Activated naive CD4-positive, alpha-beta T cell treated with anti-CD3 and anti-CD28 coated beads, Interleukin-2, amount 50 U/mL, for 16 hours (primary cell): Measurements from ENCODE around the gene ABCA5.
A peak's percentile ranks its signal among the peaks of the same experiment; 100 is the strongest.

Experiments
- DNase-seq: peaks from one replicate; pipeline ENCODE4 v3.0.0-alpha.2; 2020

The ABCA5 gene, protein sequence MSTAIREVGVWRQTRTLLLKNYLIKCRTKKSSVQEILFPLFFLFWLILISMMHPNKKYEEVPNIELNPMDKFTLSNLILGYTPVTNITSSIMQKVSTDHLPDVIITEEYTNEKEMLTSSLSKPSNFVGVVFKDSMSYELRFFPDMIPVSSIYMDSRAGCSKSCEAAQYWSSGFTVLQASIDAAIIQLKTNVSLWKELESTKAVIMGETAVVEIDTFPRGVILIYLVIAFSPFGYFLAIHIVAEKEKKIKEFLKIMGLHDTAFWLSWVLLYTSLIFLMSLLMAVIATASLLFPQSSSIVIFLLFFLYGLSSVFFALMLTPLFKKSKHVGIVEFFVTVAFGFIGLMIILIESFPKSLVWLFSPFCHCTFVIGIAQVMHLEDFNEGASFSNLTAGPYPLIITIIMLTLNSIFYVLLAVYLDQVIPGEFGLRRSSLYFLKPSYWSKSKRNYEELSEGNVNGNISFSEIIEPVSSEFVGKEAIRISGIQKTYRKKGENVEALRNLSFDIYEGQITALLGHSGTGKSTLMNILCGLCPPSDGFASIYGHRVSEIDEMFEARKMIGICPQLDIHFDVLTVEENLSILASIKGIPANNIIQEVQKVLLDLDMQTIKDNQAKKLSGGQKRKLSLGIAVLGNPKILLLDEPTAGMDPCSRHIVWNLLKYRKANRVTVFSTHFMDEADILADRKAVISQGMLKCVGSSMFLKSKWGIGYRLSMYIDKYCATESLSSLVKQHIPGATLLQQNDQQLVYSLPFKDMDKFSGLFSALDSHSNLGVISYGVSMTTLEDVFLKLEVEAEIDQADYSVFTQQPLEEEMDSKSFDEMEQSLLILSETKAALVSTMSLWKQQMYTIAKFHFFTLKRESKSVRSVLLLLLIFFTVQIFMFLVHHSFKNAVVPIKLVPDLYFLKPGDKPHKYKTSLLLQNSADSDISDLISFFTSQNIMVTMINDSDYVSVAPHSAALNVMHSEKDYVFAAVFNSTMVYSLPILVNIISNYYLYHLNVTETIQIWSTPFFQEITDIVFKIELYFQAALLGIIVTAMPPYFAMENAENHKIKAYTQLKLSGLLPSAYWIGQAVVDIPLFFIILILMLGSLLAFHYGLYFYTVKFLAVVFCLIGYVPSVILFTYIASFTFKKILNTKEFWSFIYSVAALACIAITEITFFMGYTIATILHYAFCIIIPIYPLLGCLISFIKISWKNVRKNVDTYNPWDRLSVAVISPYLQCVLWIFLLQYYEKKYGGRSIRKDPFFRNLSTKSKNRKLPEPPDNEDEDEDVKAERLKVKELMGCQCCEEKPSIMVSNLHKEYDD (N-terminal part only)

DNA sequence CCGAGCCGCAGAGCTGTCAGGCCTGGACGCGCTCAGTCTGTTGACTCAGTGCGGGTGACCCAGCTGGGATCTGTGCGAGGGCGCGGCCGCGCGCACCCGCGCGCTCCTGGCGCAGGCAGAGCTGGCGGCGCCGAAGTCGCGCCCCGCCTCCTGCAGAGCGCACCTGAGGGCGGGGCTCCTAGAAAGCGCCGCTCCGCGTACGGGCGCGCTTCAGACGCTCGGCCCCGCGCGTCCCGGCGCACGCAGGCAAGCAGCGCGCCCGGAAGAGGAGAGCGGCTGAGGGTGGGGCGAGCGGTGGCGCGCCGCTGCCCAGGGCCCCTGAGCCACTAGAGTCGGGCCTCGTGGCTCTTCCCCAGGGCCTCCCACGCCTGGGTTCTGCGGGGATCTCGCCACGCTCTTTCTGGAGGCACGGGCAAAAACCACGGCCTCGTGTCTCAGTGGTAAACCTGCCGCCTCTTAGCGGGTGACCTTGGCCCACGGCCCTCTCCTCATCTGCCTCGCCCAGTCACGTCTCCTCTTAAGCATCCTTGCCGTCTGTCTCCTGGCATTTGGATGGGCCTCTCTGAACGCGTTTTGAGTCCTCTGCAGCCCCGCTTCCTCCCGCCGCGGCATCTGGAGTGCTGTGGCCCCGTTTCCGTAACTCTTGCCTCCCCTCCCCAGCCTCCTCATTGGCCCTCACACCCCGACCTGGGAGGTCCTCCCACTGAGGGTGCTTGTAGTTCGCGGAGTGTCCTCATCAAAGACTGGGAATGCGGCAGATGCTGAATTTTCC lies at the start of gene ABCA5:
TSS of gene ABCA5 (minus strand) at position 74 of the 772 bp plus-strand sequence. CDS start 12,718 bp downstream, outside the sequence.
- peak; percentile 89 for DNase-seq

DNA sequence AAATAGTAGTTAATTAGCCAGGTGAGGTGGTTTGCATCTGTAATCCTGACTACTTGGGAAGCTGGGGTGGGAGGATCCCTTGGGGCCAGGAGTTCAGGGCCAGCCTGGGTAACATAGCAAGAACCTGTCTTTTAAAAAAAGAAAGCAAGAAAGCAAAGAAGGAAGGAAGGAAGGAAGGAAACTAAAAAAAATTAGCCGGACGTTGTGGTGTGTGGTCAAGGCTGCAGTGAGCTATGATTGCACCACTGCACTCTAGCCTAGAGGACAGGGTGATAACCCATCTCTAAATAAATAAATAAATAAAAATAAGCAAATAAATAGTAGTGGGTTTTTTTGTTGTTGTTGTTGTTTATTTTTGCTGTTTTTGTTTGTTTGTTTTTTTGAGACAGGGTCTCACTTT lies 48.3 kb upstream of the ABCA5 start:
- no peak for DNase-seq

DNA sequence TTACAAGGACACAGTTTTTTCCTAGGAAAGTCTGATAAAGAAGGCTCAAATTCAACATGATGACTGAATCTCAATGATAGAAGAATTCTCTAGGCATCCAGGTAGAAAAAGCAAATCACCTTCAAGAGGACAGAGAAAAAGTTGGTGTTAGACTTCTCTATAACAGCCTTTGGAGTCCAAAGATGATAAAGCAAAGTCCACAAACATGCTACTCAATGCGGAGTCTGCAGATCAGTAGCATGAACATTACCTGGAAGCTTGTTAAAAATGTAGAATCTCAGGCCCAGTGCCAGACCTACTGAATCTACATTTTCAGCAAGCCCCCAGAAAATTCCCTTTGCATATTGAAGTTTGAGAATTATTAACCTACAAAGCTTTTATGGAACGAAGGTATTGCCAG lies 46.1 kb upstream of the ABCA5 start:
- DNase-seq: no peak

DNA sequence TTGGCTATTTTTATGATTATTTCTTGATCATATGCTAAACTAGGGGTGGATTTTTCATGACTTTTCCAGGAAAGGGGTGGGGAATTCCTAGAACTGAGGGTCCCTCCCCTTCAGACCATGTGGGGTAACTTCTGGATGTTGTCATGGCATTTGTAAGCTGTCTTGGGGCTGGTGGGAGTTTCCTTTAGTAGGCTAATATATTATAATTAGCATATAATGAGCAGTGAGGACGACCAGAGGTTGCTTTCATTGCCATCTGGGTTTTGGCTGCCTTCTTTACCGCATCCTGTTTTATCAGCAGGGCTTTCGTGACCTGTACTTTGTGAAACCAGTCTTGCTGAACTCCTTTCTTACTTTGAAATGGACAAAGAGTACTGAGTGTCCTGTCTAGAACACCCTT lies 40.4 kb upstream of the ABCA5 start:
- DNase-seq: no peak

DNA sequence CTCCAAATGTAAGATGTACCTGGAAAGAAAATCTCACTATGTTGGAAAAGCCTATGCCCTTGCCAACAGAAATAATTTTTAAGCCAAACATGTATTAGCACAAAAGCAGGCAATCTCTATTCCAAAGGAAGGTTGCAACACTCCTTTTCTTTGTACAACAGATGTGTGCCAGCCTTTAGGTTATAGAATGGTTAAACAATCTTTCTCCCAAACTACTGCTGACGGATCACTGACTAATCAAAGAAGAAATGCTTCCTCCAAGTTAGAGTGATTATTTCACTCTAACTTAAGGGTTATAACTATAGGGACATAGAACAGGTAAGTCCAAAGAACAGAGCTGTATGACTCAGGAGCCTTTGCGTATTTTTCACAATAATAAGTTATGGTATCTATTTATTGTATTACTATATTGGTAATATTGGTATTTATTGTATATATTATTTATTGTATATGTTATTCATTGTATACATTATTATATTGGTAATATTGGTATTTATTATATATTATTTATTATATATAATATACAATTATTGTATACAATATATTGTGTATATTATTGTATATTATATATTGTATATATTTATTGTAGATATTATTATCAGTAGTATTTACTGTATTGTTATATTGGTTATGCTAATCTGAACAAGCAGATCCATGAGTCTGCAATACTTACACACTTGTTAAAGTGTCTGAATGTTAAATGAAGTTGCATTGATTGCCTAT lies 36.7 kb upstream of the ABCA5 start:
- DNase-seq: no peak

DNA sequence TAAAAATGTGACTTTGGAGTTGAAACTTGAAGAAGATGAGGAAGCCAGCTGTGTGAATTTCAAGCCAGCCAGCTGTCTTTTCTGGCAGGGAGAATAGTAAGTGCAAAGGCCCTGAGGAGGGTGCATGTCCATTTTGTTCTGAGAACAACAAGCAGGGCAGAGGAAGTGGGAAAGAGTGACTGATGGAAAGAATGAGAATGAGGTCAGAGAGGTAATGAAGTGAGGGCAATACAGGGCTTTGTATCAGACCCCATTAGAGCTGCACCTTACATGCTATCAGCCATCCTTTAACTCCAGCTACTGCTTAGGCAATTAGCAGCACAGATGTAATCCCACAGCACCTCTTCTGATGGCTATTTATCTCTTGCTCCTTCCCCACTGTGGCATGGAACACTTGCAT lies 34.2 kb upstream of the ABCA5 start:
- no peak for DNase-seq

DNA sequence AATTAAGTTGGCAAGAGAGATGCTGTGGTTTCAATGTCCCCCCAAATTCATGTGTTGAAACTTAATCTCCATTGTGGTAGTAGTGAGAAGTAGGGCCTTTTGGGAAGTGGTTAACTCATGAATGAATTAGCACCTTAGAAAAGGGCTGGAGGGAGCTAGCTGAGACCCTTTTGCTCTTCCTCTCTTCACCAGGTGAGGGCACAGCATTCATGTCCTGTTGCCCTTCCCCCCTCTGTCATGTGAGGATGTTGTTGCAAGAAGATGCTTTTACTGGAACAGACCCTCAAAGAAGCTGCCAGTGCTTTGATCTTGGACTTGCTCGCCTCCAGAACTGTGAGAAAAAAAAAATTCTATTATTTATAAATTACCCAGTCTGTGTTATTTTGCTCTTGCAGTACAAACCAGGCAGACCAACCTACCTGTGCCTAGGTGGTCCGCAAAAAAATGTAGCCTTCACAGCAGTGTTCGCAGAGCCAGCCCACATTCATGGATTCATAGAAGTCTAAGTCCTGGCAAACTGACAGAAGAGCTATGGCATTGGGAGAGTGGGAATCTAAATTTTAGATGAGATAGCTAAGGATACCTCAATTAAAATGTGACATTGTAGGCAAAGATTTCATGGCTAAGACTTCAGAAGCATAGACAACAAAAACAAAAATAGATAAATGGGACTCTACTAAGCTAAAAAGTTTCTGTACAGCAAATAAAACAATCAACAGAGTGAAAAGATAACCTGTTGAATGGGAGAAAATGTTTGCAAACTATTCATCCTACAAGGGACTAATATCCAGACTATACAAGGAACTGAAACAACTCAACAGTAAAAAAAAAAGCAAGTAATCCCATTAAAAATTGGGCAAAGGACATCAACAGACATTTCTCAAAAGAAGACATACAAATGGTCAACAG lies 32.0 kb upstream of the ABCA5 start:
- no peak for DNase-seq

DNA sequence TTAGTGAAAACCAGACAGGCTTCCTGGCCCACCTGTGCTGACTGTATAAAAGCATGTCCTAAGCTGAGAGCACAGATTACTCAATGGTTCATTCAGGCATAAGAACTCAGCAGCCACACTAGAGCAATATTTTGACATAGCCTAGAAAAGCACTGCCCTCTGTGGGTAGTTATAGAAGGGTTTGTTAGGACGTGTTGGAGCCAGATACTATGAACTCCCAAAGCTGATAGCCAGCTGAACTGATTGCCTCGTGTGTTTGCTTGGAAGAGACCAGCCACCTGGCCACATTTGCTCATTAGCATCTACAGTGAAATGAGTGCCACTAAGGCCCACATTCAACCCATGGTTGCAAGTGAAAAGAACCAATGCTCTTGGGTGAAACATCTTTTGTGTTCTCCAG lies 30.8 kb upstream of the ABCA5 start:
- DNase-seq: no peak

DNA sequence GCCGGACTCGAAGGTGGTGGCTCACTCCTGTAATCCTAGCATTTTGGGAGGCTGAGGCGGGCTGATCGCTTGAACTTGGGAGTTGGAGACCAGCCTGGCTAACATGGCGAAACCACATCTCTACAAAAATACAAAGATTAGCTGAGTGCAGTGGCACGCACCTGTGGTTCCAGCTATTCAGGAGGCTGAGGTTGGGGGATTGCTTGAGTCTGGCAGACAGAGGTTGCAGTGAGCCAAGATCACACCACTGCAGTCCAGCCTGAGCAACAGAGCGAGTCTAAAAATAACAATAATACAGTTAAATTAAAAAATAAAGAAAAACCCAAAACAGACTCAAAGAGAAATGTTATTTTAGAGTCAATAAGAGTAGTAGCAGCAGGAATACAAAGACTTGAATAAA lies 29.7 kb upstream of the ABCA5 start:
- DNase-seq: no peak

DNA sequence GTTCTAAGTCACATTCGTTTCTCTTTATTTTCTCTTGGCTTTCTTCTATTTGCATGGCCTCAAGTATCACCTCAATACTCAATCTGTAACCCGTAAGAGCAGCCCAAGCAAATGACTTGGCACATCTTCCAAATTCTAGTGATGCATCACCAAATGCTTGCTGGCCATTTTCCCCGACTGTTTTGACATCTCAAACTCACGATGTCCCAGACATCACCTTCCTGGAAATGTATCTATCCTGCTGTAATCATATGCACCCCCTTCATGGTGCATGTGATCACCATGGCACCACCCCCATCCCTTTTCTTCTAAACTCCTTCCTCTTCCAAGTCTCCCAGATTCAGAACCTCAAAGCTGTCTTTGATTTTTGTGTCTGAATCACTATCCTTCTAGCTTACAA lies 24.0 kb upstream of the ABCA5 start:
- no peak for DNase-seq

DNA sequence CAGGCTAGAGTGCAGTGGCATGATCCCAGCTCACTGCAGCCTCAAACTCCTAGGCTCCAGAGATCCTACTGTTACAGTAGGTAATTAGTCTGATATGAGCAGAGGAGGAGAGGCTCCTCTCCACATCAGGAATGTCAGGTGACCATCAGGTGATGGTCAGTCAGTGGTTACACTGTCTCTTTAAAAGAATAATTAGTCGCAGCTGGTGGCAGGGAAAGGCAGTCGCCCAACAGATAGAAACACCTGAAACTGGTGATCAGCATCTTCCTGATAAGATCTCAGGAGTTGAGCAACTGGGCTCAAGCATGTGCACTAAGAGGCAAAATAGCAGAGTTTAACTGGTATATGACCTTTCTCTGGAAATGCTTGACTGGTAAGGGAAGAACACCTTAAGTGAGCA lies 21.5 kb upstream of the ABCA5 start:
- DNase-seq: no peak

DNA sequence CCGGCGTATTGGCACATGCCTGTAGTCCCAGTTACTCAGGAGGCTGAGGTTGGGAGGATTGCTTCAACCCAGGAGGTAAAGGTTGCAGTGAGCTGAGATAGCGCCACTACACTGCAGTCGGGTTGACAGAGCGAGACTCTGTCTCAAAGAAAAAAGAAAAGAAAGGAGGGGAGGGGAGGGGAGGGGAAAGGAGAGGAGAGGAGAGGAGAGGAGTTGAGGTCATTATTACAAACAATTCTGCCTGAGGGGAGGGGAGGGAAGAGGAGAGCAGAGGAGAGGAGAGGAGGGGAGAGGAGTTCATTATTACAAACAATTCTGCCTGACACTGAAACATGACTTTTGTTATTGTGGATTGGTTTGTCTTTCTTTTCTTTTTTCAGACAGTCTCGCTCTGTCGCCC lies 19.8 kb upstream of the ABCA5 start:
- DNase-seq: no peak

DNA sequence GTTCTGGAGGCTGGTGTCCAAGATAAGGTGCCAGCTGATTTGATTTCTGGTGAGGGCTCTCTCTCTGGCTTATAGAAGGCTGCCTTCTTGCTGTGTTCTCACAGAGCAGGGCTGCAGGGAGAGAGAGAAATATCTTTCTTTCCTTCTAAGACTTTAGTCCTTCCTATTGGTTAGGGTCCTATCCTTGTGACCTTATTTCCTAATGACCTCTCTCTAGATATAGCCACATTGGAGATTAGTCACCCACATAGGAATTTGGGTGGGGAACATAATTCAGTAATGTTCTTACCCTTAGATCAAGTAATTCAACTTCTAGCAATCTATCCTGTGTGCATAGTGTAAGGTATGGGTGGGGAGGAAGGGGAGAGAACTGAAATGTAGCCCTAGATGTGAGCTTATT lies 18.0 kb upstream of the ABCA5 start:
- DNase-seq: no peak

DNA sequence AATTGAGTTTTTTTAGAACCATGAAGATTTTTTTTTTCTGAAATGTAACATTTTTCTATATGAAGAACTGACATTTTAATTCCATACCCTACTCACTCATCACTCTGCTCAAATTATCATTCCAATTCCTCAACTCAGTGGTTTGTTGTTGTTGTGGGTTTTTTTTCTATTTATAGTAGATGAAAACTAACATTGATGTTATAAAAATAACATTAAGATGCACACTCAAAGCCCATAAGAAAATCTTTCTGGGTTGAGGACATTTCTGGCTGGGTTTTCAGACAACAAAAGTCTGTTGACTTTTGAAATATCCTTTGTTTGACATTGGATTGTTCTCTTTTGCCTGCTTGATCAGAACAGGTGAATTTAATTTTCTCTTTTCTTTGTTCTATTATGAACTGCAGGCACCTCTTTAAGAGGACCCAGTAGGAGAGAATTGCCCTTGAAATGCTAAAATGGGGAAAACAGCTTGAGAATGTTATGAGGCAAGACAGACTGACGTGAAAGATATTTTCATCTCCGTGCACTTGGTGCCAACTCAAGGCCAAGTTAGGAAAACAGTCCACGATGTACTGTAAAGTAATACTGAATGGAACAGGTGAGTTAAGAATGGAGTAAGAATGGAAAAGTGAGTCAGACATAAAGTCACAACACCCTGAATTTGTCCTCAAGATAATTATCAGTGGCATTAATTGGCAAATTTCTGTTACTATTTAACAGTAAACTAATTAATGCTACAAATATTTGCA lies 16.1 kb upstream of the ABCA5 start:
- no peak for DNase-seq

DNA sequence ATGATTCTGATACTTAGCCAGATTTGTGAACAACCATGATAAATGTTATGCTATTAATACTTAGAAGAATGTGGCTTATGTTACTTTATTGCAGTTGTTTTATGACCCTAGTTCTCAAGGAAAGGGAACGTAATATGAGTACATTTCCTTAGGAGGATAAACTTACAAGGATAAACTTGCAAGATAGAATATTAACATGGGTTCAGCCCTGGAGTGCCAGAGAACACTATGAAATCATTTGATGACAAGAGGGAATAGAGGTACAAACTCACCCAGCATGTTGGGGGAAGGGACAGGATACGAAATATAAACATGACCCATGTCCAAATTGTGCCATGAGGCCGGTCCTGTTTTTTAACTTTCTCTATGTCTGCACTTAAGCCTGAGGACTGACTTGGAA lies 13.0 kb upstream of the ABCA5 start:
- DNase-seq: no peak

DNA sequence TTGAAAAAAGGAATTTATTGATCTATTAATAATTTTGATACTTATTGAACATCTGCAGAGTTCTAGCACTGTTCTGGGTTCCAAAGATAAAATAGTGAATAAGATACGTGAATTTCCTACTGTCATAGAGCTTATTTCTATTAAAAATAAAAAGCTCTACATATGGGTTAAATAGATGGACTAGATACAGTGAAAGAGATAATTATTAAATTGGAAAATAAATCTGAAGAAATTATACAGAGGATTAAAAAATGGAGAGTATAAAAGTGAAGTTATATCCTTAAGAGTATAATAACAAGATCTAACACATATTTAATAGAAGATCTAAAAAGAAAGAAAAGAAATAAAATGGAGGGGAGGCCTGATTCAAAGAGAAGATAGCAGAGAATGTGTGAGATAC lies 10.1 kb upstream of the ABCA5 start:
- DNase-seq: no peak

DNA sequence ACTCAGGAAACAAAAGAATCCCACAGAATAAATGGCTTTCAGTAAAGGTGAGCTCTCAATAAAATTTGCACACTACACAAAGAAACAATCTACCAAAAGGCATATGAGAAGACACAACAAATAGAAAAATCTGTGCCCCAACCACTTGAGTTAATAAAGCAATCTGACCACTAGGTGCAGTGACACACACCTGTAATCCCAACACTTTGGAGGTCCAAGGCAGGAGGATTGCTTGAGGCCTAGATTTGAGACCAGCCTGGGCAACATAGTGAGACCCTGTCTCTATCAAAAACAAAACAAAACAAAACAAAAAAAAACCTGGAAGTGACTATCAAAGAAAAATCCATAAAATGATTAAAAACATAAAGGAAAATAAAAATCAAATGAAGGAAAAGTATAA lies 9.6 kb upstream of the ABCA5 start:
- DNase-seq: no peak

DNA sequence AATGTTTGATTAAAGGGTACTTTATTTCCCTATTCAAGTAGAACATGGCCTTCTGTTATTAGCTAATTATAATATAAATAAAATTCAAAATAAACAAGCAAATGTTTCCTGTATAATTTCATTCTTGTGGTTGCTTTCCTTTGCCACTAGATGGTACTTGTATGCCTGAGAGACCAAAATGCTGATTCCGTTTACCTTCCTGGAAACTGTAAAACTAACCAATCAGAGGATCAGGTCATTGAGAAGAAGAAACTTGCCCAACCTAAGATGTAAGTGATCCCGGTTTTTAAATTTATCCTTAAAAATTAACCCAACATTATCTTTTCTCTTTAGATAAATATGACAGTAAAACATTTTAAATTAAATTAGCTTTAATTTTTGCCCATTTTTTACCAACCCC lies 8.1 kb upstream of the ABCA5 start:
- no peak for DNase-seq

DNA sequence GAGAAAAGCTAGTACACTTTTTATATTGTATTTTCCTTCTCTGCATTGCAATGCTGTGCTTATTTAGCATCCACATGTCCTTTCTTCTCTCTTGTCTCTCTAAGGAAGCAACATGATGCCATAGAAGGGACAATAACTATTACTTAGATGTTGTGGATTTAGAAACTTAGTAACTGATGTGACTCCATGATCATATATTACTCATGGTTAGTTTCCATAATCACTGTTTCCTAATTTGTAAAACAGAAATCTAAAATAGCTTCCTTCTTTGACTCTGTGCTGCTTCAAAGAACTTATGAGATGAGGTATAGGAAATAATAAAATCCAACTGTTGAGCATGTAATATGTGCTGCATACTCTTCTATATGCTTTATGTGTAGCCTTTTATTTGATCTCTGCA lies 6.6 kb upstream of the ABCA5 start:
- no peak for DNase-seq

DNA sequence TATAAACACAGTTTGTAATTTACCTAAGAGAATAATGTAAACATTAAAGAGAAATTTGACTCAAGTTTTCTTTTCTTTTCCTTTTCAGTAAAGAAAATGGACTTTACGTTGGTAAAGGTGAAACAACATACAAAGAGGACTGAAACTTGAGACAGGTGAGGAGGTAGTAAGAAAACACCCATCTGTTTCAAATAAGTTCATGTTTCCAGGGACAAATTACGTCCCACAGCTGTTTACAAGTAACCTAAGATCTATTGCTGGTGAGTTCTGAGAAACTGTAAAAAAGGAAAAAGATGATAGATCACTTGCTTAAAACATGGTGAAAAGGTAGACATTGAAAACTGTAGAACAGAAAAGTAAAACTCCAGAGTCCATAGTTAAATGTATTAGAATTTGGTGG lies 4.8 kb upstream of the ABCA5 start:
- DNase-seq: no peak
